MM.1S (cell line): ENCODE measurements around the gene TMEM209.

Experiments used
- EZH2 ChIP-seq: fragments of 300-600 bp; sonication (generic); optimal IDR thresholded peaks from 2 replicates; pipeline ENCODE3; 2017; ENCODE audit warnings: low read depth, mild to moderate bottlenecking, antibody characterized with exemption, low read length, mixed read lengths
- TF ChIP-seq, protein P1 (sequence below): fragments of 300-600 bp; sonication (generic); IDR thresholded peaks from 2 replicates; pipeline ENCODE4 v1.5.1; 2016; ENCODE audit warnings: antibody characterized with exemption, low read length, mixed read lengths

DNA sequence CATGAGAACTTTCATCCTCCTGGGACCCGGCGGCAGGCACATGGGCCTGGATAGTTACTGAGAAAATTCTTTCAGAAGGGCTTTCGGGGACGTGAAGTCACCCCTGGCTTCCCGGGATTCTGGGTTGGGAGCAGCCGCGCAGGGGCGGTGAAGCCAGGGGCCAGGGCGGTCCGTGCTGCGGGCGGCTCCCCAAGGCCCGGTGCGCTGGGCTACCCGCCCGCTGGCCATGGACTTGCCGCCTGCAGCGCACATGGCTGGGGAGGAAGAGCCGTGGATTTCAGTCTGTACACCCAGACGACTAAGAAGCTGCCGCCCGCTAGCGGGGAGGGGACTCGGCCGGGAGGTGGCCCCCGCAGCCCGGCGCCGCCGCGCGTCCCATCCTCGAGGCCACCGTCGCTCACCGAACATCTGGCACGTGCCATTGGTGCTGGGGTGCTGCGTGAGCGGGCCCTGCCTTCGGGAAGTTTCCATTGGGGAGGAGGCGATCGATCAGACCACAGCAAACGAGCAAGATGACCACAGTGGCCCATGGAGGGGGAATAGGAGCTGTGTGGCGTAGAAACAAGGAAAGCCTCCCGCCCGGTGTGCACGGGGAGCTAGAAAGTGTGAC, 64.5 kb downstream of the TMEM209 start:
- TF ChIP-seq, protein P1, sequence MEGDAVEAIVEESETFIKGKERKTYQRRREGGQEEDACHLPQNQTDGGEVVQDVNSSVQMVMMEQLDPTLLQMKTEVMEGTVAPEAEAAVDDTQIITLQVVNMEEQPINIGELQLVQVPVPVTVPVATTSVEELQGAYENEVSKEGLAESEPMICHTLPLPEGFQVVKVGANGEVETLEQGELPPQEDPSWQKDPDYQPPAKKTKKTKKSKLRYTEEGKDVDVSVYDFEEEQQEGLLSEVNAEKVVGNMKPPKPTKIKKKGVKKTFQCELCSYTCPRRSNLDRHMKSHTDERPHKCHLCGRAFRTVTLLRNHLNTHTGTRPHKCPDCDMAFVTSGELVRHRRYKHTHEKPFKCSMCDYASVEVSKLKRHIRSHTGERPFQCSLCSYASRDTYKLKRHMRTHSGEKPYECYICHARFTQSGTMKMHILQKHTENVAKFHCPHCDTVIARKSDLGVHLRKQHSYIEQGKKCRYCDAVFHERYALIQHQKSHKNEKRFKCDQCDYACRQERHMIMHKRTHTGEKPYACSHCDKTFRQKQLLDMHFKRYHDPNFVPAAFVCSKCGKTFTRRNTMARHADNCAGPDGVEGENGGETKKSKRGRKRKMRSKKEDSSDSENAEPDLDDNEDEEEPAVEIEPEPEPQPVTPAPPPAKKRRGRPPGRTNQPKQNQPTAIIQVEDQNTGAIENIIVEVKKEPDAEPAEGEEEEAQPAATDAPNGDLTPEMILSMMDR: no peak
- TF ChIP-seq EZH2: no peak
